NCI-H2029 (cell line): ENCODE results near the gene DLG1.
A peak's percentile ranks its signal among the peaks of the same experiment; 100 is the strongest.

ENCODE experiments used
- DNase-seq: peaks from one replicate; lab custom pipeline; 2025; lab: John Stamatoyannopoulos, UW

The DLG1 gene

GRCh38 chr3:197014024-197014423, 284.4 kb downstream of the DLG1 start:
- DNase-seq, result no peak

DNA sequence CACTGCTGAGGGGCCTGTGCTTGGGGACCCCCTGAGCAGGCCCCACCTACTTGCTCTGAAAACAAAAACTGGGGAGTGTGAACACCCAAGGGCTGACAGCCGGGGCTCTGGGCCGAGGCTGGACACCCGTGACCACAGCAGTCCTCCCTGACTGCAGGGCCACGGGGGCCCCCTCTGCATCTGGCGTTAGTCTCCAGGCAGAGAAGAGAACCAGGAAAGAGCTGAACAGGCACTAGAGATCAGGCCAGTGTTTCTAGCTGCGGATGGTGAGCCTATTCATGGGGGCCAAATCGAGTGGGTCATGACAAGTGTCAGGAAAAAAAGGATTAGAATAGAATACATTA, 285.9 kb downstream of the DLG1 start:
- DNase-seq, result no peak

DNA sequence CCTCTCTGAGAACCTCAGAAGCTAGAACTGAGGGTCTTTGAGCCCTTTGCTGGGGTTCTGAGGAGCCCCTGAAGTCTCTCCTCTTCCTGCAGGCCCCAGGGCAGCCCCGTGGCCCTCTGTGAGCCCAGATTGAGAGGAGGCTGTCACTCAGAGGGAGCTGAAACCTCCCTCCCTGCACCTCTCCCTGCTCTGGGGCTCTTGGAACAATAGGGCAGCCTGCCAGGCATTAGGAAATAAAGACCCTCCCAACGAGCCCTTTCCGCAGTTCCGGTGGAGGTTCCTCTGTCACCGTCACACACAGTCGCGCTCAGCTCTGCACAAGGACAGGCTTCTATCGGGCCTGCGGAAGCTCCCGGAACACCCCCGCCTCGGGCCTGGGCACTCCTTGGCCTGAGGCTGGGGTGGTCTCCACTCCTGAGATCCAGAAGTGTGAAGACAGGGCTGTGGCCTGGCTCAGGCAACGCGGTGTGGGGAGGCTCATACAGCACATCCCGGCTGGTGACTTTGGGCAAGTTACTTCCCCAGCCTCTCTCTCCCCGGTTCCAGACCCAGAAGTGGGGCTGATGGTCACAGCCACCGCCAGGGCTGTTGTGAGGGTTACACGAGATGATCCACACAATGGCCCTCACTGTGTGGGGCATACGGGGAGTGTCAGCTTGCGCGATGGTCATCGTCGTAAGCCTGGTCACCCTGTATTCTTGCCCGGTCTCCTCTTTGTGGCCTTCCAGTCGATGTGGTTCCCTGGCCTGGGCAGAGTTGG, 286.5 kb downstream of the DLG1 start:
- DNase-seq, result no peak

GRCh38 chr3:197010556-197011351, 287.7 kb downstream of the DLG1 start:
- no peak for DNase-seq

DNA sequence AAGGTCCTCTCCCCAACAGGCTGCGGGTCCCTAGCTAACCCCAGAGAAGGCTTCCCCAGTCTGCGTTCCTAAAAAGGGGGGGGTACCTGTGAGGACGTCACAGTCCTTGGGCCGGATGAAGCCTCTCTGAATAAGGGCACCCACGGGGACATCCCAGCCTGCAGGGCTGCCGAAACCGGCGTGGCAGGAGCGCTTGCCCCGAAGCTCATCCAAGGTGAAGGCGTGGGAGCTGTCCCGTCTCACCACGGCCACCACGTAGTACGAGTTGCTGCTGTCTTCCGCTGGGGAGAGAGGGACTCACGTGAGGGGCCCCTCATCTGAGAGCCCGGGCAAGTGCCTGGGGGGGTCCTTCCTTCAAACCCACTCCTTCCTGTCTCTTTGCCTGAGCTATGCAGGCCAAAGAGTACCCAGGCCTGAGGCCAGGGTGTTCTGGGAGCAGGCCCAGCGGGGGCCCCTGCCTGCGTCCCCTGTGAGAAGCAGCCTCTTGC, 288.8 kb downstream of the DLG1 start:
- no peak for DNase-seq

DNA sequence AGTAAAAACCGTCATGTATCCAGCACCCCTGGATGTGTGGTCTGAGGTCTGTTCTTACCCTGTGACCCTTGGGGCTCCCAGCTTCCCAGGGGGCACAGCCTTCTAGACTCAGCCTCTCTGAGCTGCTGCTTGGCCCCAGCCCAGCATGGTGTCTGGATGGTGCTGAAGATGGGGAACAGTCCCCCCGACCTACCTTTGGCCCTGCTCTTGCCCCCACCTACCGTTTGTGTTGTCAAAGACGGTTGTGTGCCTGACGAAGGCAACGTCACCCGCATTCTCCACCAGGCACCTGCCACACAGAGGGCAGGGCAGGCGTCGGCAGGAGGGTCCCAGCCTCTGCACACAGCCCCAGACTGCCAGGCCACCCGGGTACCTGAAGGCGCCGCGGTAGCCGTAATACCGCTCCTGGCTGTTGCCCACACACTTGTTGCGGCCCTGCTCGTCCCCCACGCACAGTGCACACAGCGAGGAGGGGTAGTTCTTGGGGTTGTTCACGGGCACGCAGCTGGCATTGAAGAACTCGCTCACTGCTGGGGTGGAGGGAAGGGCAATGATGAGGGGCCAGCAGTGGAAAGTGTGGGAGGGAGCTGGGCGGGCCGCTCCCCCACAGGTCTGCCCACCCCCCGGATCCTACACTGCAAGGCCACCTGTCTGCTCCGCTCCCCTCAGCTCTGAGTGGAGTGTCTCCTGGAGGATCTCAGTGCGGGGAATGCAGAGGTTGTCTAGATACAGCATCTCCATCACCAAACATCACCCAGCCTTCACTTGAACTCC, 289.8 kb downstream of the DLG1 start:
- no peak for DNase-seq

- no peak for DNase-seq
Observed at GRCh38 chr3:197007953-197008352, 290.5 kb downstream of the DLG1 start.

DNA sequence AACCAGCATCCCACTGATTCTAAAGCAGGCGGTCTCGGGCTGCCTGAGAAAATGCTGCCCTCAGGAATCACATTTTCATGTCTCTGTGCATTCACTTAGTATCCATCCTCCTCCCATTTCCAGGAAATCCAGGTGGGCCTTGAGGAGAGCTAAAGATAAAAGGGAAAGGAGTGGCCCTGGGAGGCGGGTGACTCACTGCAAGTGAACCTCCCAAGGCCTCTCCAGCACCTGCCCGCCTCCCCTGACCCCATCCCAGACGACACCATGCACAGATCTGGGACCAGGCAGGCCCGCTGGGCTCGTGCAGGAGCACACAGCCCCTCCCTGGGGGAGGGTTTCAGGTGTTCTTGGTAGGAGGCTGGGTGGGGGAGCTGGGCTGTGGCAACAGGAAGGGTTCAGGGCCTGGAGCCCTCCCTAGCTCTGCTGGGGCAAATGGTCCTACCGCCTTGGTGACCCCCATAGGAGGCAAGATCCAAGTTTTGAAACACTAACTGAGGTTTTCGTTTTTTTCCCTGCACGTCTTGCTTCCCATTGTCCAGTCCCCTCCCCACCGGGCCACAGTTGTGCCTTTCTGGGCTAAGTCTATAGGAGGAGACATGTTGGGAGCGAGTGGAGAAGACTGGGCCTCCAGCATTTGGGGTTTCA, 291.0 kb downstream of the DLG1 start:
- no peak for DNase-seq

- DNase-seq, result no peak
Observed at GRCh38 chr3:197006860-197007259, 291.6 kb downstream of the DLG1 start.

- no peak for DNase-seq
Observed at GRCh38 chr3:197006446-197006845, 292.0 kb downstream of the DLG1 start.

DNA sequence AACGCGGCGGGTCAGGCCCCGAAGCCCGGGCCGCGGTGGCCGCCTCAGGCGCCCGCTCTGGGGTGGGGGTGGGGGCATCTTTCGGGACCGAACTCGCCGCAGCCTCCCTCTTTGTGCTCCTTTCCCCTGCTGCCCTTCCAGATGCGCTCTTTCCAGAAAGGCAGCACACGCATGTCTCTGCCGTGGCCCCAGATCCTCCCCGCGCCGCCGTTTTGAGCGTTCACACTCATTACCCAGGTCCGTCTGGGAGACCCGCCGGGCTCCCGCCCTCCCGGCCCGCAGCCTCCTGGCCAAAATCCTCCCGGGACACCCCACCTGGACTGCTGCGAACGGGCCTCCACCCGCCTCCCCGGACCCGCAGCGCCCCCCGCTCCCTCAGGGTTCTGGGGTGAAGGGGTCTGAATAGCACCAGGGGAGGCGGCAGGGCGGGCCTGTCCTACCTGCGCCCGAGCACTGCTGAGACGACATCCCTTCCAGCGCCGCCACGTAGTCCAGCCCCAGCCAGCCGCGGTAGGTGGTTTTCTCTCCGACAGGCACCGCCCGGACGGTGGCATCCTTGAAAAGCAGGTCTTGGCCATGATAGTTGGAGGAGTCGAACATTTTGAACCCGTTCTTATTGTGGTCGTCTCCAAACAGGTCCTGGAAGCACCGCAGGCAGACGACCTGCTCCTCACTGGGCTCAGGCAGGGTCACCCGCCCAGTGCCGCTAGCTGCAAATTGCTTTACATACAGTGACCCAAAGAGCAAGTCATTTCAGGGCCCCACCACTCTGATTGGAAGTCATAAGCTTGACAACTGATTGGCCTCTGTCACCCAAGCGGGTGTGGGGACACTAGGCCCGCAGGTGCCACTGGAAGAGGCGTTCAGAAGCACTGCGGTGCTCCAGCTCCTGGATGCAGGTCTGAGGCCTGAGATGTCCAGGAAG, 294.7 kb downstream of the DLG1 start:
- DNase-seq, result peak; percentile 31

DNA sequence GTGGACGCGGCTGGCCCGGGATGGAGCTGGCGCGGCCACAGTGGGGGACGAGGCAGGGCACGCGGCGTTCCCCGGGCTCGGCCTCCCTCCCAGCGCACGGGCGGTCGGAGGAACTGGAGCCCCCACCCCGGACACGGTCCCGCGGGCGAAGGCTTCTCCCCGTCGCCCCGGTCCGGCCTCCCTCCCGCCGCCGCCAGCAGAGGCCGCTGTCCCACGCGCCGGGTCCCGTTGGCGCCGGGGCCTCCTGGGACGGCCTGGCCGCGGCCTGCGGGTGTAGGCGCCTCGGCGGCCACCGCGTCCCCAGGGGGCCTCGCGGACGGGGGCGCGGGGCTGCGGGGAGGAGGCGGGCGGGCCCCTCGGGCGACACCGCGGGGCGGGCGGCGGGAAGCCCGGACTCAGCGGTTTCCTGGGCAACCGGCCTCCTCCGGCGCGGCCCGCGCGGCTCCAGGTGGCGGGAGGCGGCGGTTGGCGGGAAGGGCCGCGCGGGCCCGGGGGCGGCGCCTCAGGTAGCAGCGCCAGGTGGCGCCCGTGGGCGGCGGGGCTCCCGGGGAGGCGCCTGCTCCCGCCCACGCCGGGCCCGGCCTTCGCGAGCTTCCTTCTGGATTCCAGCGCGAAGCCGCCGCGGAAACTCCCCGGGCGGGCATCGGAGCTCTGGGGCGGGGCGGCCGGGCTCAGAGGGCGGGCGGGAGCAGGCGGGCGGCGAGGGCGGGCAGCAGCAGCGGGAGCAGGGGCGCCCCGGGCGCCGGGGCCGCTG, 295.5 kb downstream of the DLG1 start:
- peak; percentile 63 for DNase-seq

DNA sequence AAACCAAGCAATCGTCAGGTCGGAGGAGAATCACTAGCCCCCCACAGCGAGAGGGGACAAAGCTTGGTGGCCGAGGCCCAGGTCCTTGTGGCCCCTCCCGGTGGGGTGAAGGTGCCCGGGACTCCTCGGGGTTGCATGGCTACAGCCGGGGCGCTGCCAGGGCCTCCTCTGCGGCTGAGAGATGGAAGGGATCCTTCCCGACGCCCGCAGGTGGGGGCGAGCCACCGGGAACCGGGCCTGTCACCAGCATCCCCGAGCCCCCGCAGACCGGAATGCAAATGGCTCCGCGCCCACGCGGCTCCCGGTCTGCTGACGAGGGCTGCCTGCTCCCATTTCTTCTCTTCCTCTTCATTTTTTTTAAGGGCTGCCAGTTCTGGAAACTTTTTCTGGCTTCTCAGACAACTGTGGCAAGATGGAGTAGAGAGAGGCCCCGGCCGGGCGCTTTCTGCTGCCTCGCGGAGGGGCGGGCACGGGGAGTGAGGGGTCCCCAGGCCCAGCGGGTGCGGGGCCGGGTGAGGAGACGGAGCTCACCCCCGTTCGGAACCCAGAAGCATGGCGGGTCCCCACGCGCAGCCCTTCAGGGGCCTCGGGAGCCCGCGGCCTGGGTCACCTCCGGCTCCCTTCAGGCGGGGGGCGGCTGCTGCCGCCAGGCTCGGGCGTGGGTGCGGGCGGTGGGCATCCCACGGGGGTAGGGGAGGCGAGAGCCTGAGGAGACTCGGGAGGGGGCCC, 296.3 kb downstream of the DLG1 start:
- DNase-seq, result no peak

DNA sequence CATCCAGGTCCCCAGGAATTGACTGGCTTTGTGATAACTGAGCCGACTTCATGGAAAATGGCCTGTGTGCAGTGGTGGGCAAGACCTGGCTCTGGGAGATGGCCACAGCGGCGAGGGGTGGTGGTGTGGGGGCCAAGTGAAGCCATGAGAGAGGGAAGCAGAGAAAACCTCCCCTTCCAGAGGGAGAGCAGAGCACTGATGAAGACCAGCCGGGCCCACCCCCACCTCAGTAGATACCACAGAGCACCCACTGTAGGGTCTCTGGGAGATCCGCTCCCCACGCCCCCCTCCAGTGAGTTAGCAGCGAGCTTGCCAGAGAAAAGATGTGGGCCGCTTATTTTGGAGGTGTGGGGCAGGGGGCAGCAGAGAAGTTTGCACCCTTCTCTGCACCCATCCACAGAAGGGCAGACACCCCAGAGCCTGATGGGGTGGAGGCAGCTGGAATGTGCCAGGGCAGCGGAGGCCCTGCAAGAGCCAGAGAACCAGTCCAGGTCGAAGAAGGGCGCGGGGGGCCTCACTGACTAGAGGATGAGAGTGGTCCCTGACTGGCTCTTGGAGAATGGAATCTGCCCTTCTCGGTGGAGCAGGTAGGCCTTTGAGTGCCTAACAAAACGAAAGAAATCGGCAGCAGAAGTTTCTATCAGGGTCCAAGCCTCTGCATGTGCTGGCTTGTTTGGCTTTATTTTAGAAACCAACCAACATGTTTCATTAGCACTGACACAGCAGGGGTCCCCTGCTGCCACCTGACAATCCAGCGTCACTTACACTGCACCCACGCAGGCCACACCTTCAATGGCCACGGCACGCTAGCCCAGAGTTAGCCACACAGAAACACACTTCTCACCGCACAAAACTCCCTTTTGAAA, 297.1 kb downstream of the DLG1 start:
- no peak for DNase-seq

DNA sequence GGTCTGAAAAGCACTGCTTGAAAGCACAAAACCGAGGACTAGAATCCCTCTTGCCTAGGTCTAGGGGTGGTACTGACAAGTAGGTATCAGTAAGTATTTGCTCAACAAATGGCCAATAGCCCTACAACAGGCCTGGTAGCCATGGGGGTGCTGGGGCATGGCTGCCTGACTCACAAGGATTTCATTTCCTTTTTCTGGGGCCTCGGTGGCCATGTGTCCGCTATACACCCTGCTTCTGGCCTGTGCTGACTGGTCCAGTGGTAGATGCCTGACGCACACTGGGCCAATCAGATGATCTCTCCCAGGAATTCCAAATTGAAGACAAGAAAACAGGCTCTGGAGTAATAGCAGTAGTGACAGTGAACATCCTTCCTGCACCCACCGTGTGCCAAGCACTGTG, 298.2 kb downstream of the DLG1 start:
- no peak for DNase-seq

DNA sequence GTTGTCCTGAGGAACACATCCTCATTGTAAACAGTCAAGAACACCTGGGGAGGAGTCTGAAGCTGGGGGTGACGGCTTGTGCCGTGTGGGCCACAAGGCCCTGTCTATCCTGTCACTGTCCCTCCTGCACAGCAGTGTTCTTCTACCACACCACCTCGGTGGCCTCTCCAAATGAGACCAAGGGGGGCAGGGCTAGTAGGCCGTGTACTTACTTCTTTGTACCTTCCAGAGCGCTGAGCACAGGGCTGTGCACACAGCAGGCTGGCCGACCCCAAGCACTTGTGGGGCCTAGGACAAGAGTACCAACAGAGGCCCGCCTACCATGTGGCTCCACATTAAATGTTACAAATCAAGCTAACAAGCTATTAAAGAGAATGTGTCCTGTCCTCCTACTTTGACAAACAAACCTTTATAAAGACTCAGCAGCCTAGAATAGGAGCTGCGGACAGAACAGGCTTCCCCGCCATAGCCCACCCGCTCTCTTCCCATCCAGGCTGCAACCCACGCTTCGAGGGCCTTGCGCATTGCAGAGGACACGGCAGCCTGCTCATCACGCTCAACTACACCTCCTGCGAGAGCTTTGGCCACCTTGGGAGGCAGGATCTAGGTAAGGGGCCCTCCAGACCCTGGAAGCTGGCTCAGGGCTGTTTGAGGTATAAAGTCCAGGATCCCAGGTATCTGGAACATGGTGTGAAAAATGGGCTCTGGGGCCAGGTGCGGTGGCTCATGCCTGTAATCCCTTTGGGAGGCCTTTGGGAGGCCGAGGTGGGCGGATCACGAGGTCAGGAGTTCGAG, 299.2 kb downstream of the DLG1 start:
- no peak for DNase-seq

GRCh38 chr3:196997311-196997710, 301.1 kb downstream of the DLG1 start:
- DNase-seq, result no peak
